Measurements from ENCODE around the gene PSMD6. TPM values are rescaled to one million over a fixed set of nuclear protein-coding genes. Genes with fewer than 3 reads are reported as not detected.

Gene PSMD6
- total RNA-seq, 2 experiments from 2014 or later: 67.2 to 70.1 TPM

DNA sequence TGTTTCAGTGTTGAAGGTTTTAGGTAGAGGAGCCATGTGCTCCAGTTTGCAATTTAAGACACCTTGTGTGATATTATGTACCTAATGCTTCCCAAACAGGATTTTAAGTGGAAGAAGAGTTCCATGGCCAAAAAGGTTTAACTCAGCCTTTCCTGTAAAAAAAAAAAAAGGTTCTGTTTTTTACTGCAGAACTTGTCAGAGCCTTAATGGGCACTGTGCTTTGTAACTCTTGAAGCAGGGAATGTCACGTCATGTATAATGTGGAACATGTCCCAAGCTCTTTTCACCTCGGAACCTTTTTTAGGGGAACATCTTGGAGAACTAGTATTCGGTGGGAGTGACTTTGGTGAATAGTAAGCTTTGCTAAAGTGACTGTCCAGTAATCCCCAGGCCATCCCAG is 31.6 kb downstream of the PSMD6 start:
- Mint-ChIP-seq H3K9me3 (no peaks in the 10 kb centered on the region), H3K27ac (no peak overlapping the region), H3K36me3 (peaks cover 53% of the 10 kb centered on the region), H3K4me3 (no peak overlapping the region), H3K4me1 (peaks cover 33% of the 10 kb centered on the region), H3K27me3 (no peaks in the 10 kb centered on the region)
- DNase-seq (no peak), ATAC-seq (ENCODE audit: low read depth) (no peak)
- POLR2A ChIA-PET: no interaction called here

DNA sequence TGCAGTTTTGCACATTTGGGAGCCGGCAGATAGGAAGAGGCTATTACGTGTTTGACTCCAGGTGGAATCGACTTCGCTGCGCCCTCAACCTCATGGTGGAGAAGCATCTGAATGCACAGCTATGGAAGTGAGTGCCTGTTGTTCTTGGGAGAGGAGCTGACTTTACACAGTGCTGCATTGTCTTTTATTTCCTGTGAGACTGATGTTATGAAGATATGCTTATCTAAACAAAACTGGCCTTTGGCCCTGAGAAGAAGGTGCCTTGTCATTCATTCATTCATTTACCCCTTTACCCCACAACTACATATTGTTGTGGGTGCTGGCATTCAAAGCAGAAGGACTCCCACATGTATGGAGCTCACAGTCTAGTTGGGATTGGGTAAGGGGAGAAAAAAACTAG is 32.6 kb downstream of the PSMD6 start:
- H3K4me1 Mint-ChIP-seq: peaks cover 36% of the 10 kb centered on the region
- ATAC-seq (ENCODE audit: low read depth): no peak

GRCh38 chr3:63990204-63990603 is 33.1 kb downstream of the PSMD6 start:
- no peak overlapping the region for H3K27ac Mint-ChIP-seq
- peaks cover 36% of the 10 kb centered on the region for H3K4me1 Mint-ChIP-seq
- DNase-seq (no peak), ATAC-seq (ENCODE audit: low read depth) (no peak)
- no peaks in the 10 kb centered on the region for H3K9me3 Mint-ChIP-seq
- no peaks in the 10 kb centered on the region for H3K27me3 Mint-ChIP-seq
- POLR2A ChIA-PET: no interaction called here
- no peak overlapping the region for H3K4me3 Mint-ChIP-seq
- peaks cover 48% of the 10 kb centered on the region for H3K36me3 Mint-ChIP-seq

More for the DNA sequence above, 32.6 kb downstream of the PSMD6 start:
- H3K27ac Mint-ChIP-seq: no peak overlapping the region
- peaks cover 47% of the 10 kb centered on the region for H3K36me3 Mint-ChIP-seq
- POLR2A ChIA-PET: no interaction called here
- no peak overlapping the region for H3K4me3 Mint-ChIP-seq
- H3K27me3 Mint-ChIP-seq: no peaks in the 10 kb centered on the region
- no peaks in the 10 kb centered on the region for H3K9me3 Mint-ChIP-seq
- DNase-seq: no peak

DNA sequence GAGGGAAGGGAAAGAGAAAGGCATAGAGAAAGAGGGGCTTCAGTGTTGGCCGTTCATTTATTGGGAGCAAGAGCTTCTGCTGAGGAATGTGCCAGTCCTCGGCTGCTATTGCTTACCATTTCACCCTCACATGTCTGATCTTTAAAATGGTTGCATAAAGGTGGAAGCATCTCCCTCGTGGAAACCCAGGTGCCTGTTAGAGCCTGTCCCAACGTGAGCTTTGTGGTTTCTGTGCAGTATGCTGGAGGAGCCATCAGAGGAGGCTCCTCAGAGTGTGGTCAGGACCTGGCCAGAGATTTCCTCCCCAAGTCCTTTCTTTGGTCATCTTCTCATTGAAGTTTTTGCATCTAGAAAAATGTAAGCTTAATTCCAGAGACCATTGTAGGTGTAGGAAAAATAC is 34.4 kb downstream of the PSMD6 start:
- POLR2A ChIA-PET: no interaction called here
- no peak overlapping the region for H3K4me3 Mint-ChIP-seq
- ATAC-seq (ENCODE audit: low read depth) (no peak), DNase-seq (no peak)
- peaks cover 50% of the 10 kb centered on the region for H3K36me3 Mint-ChIP-seq
- peaks cover 35% of the 10 kb centered on the region for H3K4me1 Mint-ChIP-seq
- no peaks in the 10 kb centered on the region for H3K27me3 Mint-ChIP-seq
- H3K27ac Mint-ChIP-seq: no peak overlapping the region
- no peaks in the 10 kb centered on the region for H3K9me3 Mint-ChIP-seq

- Mint-ChIP-seq H3K9me3 (no peaks in the 10 kb centered on the region), H3K27me3 (no peaks in the 10 kb centered on the region), H3K36me3 (peaks cover 49% of the 10 kb centered on the region), H3K4me3 (no peak overlapping the region), H3K27ac (no peak overlapping the region), H3K4me1 (peaks cover 38% of the 10 kb centered on the region)
- DNase-seq: no peak
- POLR2A ChIA-PET: no interaction called here
- ATAC-seq (ENCODE audit: low read depth): no peak
Measured at GRCh38 chr3:63986831-63987230, 36.5 kb downstream of the PSMD6 start.

- Mint-ChIP-seq H3K4me3 (no peak overlapping the region), H3K36me3 (peaks cover 48% of the 10 kb centered on the region), H3K9me3 (no peaks in the 10 kb centered on the region), H3K27me3 (no peaks in the 10 kb centered on the region), H3K4me1 (peaks cover 41% of the 10 kb centered on the region), H3K27ac (no peak overlapping the region)
- ATAC-seq (ENCODE audit: low read depth) (no peak), DNase-seq (no peak)
- POLR2A ChIA-PET: no interaction called here
Measured at GRCh38 chr3:63986146-63986545, 37.1 kb downstream of the PSMD6 start.

DNA sequence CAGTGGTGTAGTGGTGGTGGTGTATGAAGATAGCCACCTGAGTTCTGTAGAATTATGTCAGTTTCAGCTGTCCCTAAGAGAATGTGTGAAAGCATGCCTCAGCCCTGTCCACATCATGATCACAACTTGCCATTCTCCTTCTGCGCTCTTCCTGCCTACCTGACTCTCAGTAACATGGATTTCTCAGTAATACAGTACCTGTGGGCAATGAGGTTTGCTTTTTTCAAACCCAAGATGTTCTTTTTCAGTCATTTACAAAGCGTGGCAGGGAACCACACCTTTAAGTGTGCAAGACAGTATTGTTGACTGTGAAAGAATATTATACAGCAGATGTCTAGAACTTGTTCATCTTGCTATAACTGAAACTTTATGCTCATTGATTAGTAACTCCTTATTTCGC is 38.9 kb downstream of the PSMD6 start:
- H3K27ac Mint-ChIP-seq: peak overlapping the region; percentile 66
- POLR2A ChIA-PET: interaction anchor here (0.9 kb wide), 1 partner anchor 16 kb away, joined by 3 read pairs; no protein-coding TSS in a partner anchor
- DNase-seq (no peak), ATAC-seq (ENCODE audit: low read depth) (peak; percentile 55)
- peaks cover 52% of the 10 kb centered on the region for H3K36me3 Mint-ChIP-seq
- peaks cover 53% of the 10 kb centered on the region for H3K4me1 Mint-ChIP-seq
- H3K9me3 Mint-ChIP-seq: no peaks in the 10 kb centered on the region
- no peaks in the 10 kb centered on the region for H3K27me3 Mint-ChIP-seq
- H3K4me3 Mint-ChIP-seq: peak overlapping the region; percentile 25

DNA sequence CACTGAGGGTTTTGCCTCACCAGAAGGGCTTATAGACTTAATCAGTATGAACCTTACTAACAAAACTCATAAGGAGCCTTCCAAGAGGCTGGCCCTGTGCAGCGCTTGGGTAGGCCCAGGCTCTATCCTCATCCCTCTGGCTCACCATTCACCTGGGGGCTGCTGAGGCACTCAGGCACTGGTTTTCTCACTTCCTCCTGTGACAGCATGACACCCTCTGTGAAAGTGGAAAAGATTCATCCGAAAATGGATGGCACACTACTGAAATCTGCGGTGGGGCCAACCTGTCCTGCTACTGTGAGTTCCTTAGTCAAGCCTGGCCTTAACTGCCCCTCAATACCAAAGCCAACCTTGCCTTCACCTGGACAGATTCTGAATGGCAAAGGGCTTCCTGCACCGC is 41.3 kb downstream of the PSMD6 start:
- peaks cover 39% of the 10 kb centered on the region for H3K36me3 Mint-ChIP-seq
- no peaks in the 10 kb centered on the region for H3K9me3 Mint-ChIP-seq
- no peak for DNase-seq
- no peaks in the 10 kb centered on the region for H3K27me3 Mint-ChIP-seq
- peaks cover 59% of the 10 kb centered on the region for H3K4me1 Mint-ChIP-seq
- H3K27ac Mint-ChIP-seq: peak overlapping the region; percentile 78
- H3K4me3 Mint-ChIP-seq: no peak overlapping the region
- ATAC-seq (ENCODE audit: low read depth): no peak
- POLR2A ChIA-PET: interaction anchor here (1.2 kb wide), 1 partner anchor 14 kb away, joined by 7 read pairs; no protein-coding TSS in a partner anchor

DNA sequence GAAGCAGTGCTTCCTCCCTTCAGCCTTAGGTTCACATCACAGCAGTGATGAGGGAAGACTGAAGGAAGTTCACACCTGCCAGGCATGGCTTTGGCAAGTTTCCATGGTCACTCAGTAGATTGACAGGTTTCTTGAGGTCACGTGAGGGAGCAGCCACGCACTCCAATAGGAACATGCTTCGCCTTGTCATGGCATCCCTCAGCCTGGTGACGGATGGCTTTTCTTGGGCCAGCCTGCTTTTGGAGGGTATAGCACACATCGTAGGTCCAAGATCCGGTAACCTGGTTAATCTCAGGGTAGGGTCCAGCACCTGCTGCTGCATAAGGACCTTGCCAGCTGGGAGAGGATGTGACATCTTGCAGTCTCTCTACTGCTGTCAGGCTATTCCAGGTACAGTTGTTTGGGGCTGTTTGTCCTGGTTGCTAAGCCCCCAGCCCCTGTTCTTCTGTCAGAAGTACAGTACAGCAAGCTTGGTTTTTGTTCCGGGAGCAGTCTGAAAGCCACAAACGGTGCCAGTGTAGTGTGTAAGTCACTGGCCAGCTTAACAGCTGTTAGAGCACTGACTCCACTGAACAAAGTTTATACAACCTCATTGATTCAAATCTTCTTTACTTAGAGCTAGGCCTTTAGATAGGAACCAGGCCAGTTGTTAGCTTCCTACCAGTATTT is 42.3 kb downstream of the PSMD6 start:
- POLR2A ChIA-PET: interaction anchor here (5.8 kb wide), 1 partner anchor 12 kb away, joined by 56 read pairs; no protein-coding TSS in a partner anchor
- Mint-ChIP-seq H3K4me3 (no peak overlapping the region), H3K27ac (no peak overlapping the region), H3K36me3 (peaks cover 37% of the 10 kb centered on the region), H3K4me1 (peaks cover 65% of the 10 kb centered on the region), H3K9me3 (no peaks in the 10 kb centered on the region), H3K27me3 (no peaks in the 10 kb centered on the region)
- no peak for ATAC-seq (ENCODE audit: low read depth)
- DNase-seq: no peak

DNA sequence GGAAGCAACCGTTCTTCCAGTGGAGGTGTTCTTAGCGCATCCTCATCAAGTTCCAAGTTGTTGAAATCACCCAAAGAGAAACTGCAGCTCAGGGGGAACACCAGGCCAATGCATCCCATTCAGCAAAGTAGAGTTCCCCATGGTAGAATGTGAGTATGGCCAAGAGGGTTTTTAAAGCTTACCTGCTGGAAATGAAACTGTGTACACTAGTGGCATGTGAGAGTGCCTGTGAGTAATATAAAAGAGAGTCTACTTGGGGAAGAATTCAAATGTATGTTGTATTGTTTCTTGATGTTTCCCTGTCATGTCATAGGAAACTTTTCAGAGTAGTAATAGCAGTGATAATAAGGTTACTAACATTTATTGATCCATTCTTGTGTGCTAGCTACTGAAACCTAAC is 43.3 kb downstream of the PSMD6 start:
- Mint-ChIP-seq H3K27ac (peak overlapping the region; percentile 87), H3K27me3 (no peaks in the 10 kb centered on the region), H3K4me3 (peak overlapping the region; percentile 83), H3K9me3 (no peaks in the 10 kb centered on the region), H3K4me1 (peaks cover 64% of the 10 kb centered on the region), H3K36me3 (peaks cover 34% of the 10 kb centered on the region)
- no peak for ATAC-seq (ENCODE audit: low read depth)
- DNase-seq: no peak
- POLR2A ChIA-PET: interaction anchor here (5.8 kb wide), 1 partner anchor 11 kb away, joined by 56 read pairs; no protein-coding TSS in a partner anchor

DNA sequence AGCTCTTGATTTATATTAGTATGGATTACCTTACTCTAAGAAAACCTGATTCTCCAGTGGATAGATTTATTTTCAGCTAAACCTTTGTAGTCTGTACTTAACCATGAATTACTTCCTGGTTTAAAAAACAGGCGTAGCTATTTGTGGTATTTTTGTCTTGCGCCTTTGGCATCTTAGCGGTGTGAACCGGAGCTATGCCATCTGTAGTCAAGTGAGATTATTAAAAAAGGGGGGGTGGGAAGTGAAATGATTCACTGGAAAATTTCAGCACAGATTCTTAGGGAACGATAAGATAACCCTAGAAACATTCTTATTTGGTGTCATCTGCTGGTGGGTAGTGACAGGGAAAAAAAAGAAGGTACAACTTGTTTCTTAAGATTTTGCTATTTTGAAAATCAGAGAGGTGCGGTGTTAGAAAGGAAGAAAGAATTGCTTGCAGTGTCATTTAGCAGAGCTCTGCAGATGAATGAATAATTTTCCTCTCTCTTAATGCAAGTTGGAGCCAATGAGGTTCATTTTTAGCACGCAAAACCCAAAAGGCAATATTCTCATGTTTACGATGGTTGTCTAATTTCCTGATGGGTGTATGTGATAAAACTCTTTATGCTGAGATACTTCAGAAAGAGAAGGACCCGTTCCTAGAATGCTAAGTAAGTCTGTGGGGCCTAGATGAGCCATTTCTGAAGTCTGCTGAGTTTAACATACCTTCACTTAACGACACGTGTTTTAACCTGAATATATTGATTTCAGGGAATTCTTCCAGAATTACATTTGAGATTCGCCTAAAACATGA is 44.0 kb downstream of the PSMD6 start:
- Mint-ChIP-seq H3K9me3 (no peaks in the 10 kb centered on the region), H3K27ac (peak overlapping the region; percentile 87), H3K4me3 (peak overlapping the region; percentile 83), H3K27me3 (no peaks in the 10 kb centered on the region), H3K4me1 (peaks cover 66% of the 10 kb centered on the region), H3K36me3 (peaks cover 33% of the 10 kb centered on the region)
- POLR2A ChIA-PET: interaction anchor here (1.9 to 5.8 kb wide), 2 partner anchors 11 to 68 kb away, joined by 6 to 56 read pairs; no protein-coding TSS in a partner anchor
- DNase-seq (no peak), ATAC-seq (ENCODE audit: low read depth) (peak; percentile 51)

GRCh38 chr3:63977893-63978292 is 45.4 kb downstream of the PSMD6 start:
- no peaks in the 10 kb centered on the region for H3K27me3 Mint-ChIP-seq
- H3K27ac Mint-ChIP-seq: peak overlapping the region; percentile 87
- POLR2A ChIA-PET: interaction anchor here (0.8 to 5.8 kb wide), 4 partner anchors 9 to 66 kb away, joined by 3 to 56 read pairs (median 5); no protein-coding TSS in a partner anchor
- peaks cover 68% of the 10 kb centered on the region for H3K4me1 Mint-ChIP-seq
- no peaks in the 10 kb centered on the region for H3K9me3 Mint-ChIP-seq
- H3K4me3 Mint-ChIP-seq: peak overlapping the region; percentile 83
- DNase-seq: no peak
- peak; percentile 28 for ATAC-seq (ENCODE audit: low read depth)
- peaks cover 38% of the 10 kb centered on the region for H3K36me3 Mint-ChIP-seq

- Mint-ChIP-seq H3K4me1 (peaks cover 69% of the 10 kb centered on the region), H3K36me3 (peaks cover 36% of the 10 kb centered on the region), H3K4me3 (peak overlapping the region; percentile 43), H3K27ac (peak overlapping the region; percentile 64), H3K27me3 (no peaks in the 10 kb centered on the region), H3K9me3 (no peaks in the 10 kb centered on the region)
- ATAC-seq (ENCODE audit: low read depth): no peak
- DNase-seq: no peak
- POLR2A ChIA-PET: interaction anchor here (5.8 kb wide), 1 partner anchor 8 kb away, joined by 56 read pairs; no protein-coding TSS in a partner anchor
Measured at GRCh38 chr3:63976872-63977200, 46.5 kb downstream of the PSMD6 start.

All from activated naive CD8-positive, alpha-beta T cell treated with anti-CD3 and anti-CD28 coated beads, Interleukin-2, amount 10 ng/mL, durations not matched to agents 7 days and 5 days (primary cell).